IMR-90 (cell line): Measurements from ENCODE around the gene GINS1. TPM values are rescaled to one million over a fixed set of nuclear protein-coding genes. Genes with fewer than 3 reads are reported as not detected.

ENCODE experiments used
- ATAC-seq: fragments of 200-7000 bp; cut with Tn5 transposase; 2 replicates; pipeline ENCODE4 v1.9.1; 2020; ENCODE audit warnings: low read depth, mild to moderate bottlenecking, moderate library complexity
- BruUV-seq: library from RNA; stranded (reverse); fragments of 400-500 nt; replicated peaks from 2 replicates; lab custom pipeline; 2021; lab: Mats Ljungman, UMichigan
- CTCF ChIA-PET: fragments of 300-600 bp; formaldehyde crosslinking; extraction: SDS; loops from one replicate; lab custom pipeline; 2021; ENCODE audit warnings: antibody characterized with exemption; lab: Yijun Ruan, JAX
- POLR2A ChIA-PET: fragments of 300-600 bp; sonication (Branson Sonifier 250); formaldehyde crosslinking; loops from one replicate; lab custom pipeline; 2022; ENCODE audit warnings: antibody characterized with exemption; ENCODE audit not compliant: unreplicated experiment; lab: Charles Lee
- DNase-seq: peaks from one replicate; pipeline ENCODE4 v3.0.0; 2013
- H2AFZ ChIP-seq: replicated peaks from 2 replicates; pipeline ENCODE3; 2013; ENCODE audit warnings: low read length, mild to moderate bottlenecking; ENCODE audit not compliant: poor library complexity
- H2AK5ac ChIP-seq: 2 replicates; pipeline ENCODE4 v1.6.1; 2013; ENCODE audit warnings: low read depth, low read length, inconsistent platforms
- H2AK9ac ChIP-seq: replicated peaks from 2 replicates; pipeline ENCODE3; 2013; ENCODE audit warnings: mild to moderate bottlenecking, low read depth, low read length, moderate library complexity; ENCODE audit not compliant: poor library complexity
- H2BK120ac ChIP-seq: 2 replicates; pipeline ENCODE4 v1.6.1; 2013; ENCODE audit warnings: low read depth, low read length, inconsistent platforms
- H2BK15ac ChIP-seq: 3 replicates; pipeline ENCODE4 v1.6.1; 2013; ENCODE audit warnings: low read depth, low read length, inconsistent platforms
- H2BK20ac ChIP-seq: 2 replicates; pipeline ENCODE4 v1.6.1; 2013; ENCODE audit warnings: low read depth, mild to moderate bottlenecking, inconsistent platforms, low read length, moderate library complexity
- H2BK5ac ChIP-seq: 2 replicates; pipeline ENCODE4 v1.6.1; 2013; ENCODE audit warnings: mild to moderate bottlenecking, low read depth, low read length, inconsistent platforms; ENCODE audit not compliant: poor library complexity, severe bottlenecking
- H3K14ac ChIP-seq: replicated peaks from 2 replicates; pipeline ENCODE4 v1.6.1; 2013; ENCODE audit warnings: low read depth, low read length, inconsistent platforms
- H3K18ac ChIP-seq: 2 replicates; pipeline ENCODE4 v1.6.1; 2013; ENCODE audit warnings: low read depth, low read length, control low read depth
- H3K23ac ChIP-seq: 2 replicates; pipeline ENCODE4 v1.6.1; 2013; ENCODE audit warnings: low read depth, low read length, inconsistent platforms
- H3K27ac ChIP-seq: 2 replicates; pipeline ENCODE4 v1.5.1; 2013; ENCODE audit warnings: mild to moderate bottlenecking, control low read depth, low read length; ENCODE audit not compliant: insufficient read depth
- H3K27me3 ChIP-seq: 2 replicates; pipeline ENCODE4 v1.6.1; 2013; ENCODE audit warnings: low read length; ENCODE audit not compliant: control insufficient read depth, insufficient read depth
- H3K36me3 ChIP-seq: 2 replicates; pipeline ENCODE4 v1.6.1; 2013; ENCODE audit warnings: low read length, mixed read lengths; ENCODE audit not compliant: control insufficient read depth, insufficient read depth
- H3K4ac ChIP-seq: 2 replicates; pipeline ENCODE4 v1.6.1; 2013; ENCODE audit warnings: low read depth, low read length, inconsistent platforms
- H3K4me1 ChIP-seq: 2 replicates; pipeline ENCODE4 v1.6.1; 2013; ENCODE audit warnings: low read length, mixed read lengths; ENCODE audit not compliant: control insufficient read depth, insufficient read depth
- H3K4me2 ChIP-seq: 2 replicates; pipeline ENCODE4 v1.6.1; 2013; ENCODE audit warnings: low read depth, mild to moderate bottlenecking, control low read depth, low read length, moderate library complexity
- H3K4me3 ChIP-seq: 2 replicates; pipeline ENCODE4 v1.5.1; 2013; ENCODE audit warnings: low read depth, mild to moderate bottlenecking, control low read depth, low read length, moderate library complexity; ENCODE audit not compliant: insufficient read depth
- H3K56ac ChIP-seq: 2 replicates; pipeline ENCODE4 v1.6.1; 2013; ENCODE audit warnings: low read length, inconsistent platforms; ENCODE audit not compliant: insufficient read depth; ENCODE audit errors: extremely low read depth
- H3K79me1 ChIP-seq, 2 experiments: 2 replicates each; pipeline ENCODE4 v1.6.1; 2013; ENCODE audit warnings: low read length in 2 of 2, inconsistent platforms in 1 of 2, low read depth in 1 of 2
- H3K9ac ChIP-seq: 2 replicates; pipeline ENCODE4 v1.6.1; 2013; ENCODE audit warnings: low read depth, low read length, control low read depth
- H3K9me1 ChIP-seq: 2 replicates; pipeline ENCODE4 v1.6.1; 2013; ENCODE audit warnings: low read length, inconsistent platforms; ENCODE audit not compliant: insufficient read depth
- H3K9me3 ChIP-seq: 2 replicates; pipeline ENCODE4 v1.6.1; 2013; ENCODE audit warnings: low read length; ENCODE audit not compliant: control insufficient read depth, insufficient read depth
- H4K20me1 ChIP-seq: 2 replicates; pipeline ENCODE4 v1.6.1; 2013; ENCODE audit warnings: low read length, inconsistent platforms; ENCODE audit not compliant: insufficient read depth
- H4K5ac ChIP-seq: 2 replicates; pipeline ENCODE4 v1.6.1; 2013; ENCODE audit warnings: mild to moderate bottlenecking, low read depth, low read length, control low read depth
- H4K8ac ChIP-seq, 2 experiments: 2 replicates each; pipeline ENCODE4 v1.6.1; 2013; ENCODE audit warnings: low read depth in 2 of 2, low read length in 2 of 2, control low read depth in 1 of 2, inconsistent platforms in 1 of 2
- H4K91ac ChIP-seq: 2 replicates; pipeline ENCODE4 v1.6.1; 2013; ENCODE audit warnings: low read depth, low read length, inconsistent platforms; ENCODE audit not compliant: insufficient read depth
- FOS ChIP-seq: fragments of 150-350 bp; IDR thresholded peaks from 2 replicates; pipeline ENCODE4 v1.6.1; 2016; ENCODE audit warnings: low read depth, low read length
- MXI1 ChIP-seq: IDR thresholded peaks from 2 replicates; pipeline ENCODE4 v1.6.1; 2012; ENCODE audit warnings: low read depth, mild to moderate bottlenecking, low read length, moderate library complexity, borderline replicate concordance
- RAD21 ChIP-seq: IDR thresholded peaks from 2 replicates; pipeline ENCODE4 v1.6.1; 2012; ENCODE audit warnings: low read length, improper control_type of control experiment
- RFX5 ChIP-seq: IDR thresholded peaks from 2 replicates; pipeline ENCODE4 v1.8.0; 2012; ENCODE audit warnings: low read depth, mild to moderate bottlenecking, low read length, moderate library complexity
- WGBS, 2 experiments: methylation state at CpG; one replicate each; pipeline versions ENCODE4 v1.1.5 to v1.1.7; 2013; ENCODE audit warnings: missing lambda C conversion rate in 2 of 2; ENCODE audit not compliant: insufficient read length in 1 of 2; ENCODE audit errors: extremely low coverage in 2 of 2; 5-methylcytosine and 5-hydroxymethylcytosine counted together
- dilution Hi-C: fragments of 300-500 bp; cut with HindIII; formaldehyde crosslinking; loops from one replicate; pipeline ENCODE4 v1.14.3; 2018; ENCODE audit warnings: low sequenced_read_pairs; ENCODE audit not compliant: unreplicated experiment
- in situ Hi-C: fragments of 300-500 bp; cut with MboI; formaldehyde crosslinking; loops from 3 replicates; pipeline ENCODE4 v1.14.3; 2019; ENCODE audit warnings: low sequenced_read_pairs, inconsistent platforms, mixed read lengths
- intact Hi-C: fragments of 100-400 bp; cut with micrococcal nuclease; formaldehyde crosslinking; loops from 2 replicates; pipeline ENCODE4 v1.10.0; 2022
- polyA plus RNA-seq, 3 experiments: library from polyadenylated mRNA; depleted of rRNA; stranded (reverse); fragments of >200 nt; gene quantifications; 2 replicates each; pipeline ENCODE4 v1.2.3, GENCODE V29; 2012; ENCODE audit warnings: low replicate concordance in 1 of 3
- total RNA-seq: library from RNA; depleted of rRNA; stranded (reverse); fragments of >200 nt; gene quantifications from 2 replicates; pipeline ENCODE4 v1.2.3, GENCODE V29; 2012

GINS1 gene
- total and polyA plus RNA-seq, 2 of the 4 experiments (the other 2 are of a cell fraction), result 4.9 to 6.6 TPM

GRCh38 chr20:25489221-25489871 is 81.9 kb downstream of the GINS1 start:
- H3K14ac ChIP-seq, result no peak overlapping the region
- H3K27ac ChIP-seq, result no peak overlapping the region
- no peak overlapping the region for H3K4me2 ChIP-seq
- ChIA-PET POLR2A (no interaction called here), CTCF (no interaction called here)
- BruUV-seq, result no TSS peak
- H3K56ac ChIP-seq, result no peak overlapping the region
- peaks cover 3% of the 10 kb centered on the region for H3K4me1 ChIP-seq
- no peak overlapping the region for H2BK120ac ChIP-seq
- no peak overlapping the region for H2BK20ac ChIP-seq
- no peak overlapping the region for H3K4ac ChIP-seq
- 99% methylated on average over 7 of the region's 15 CpGs; no CpG with 5 or more reads in 1 of the 2 experiments for WGBS, 2 experiments
- no peak overlapping the region for H4K91ac ChIP-seq
- H2AK9ac ChIP-seq, result no peak overlapping the region
- H3K36me3 ChIP-seq, result peaks cover 28% of the 10 kb centered on the region
- H3K9me3 ChIP-seq, result no peaks in the 10 kb centered on the region
- H3K23ac ChIP-seq, result no peak overlapping the region
- no peak overlapping the region for H2AFZ ChIP-seq
- TF ChIP-seq FOS, result no peak
- TF ChIP-seq RFX5, result no peak
- TF ChIP-seq RAD21, result no peak
- TF ChIP-seq MXI1, result no peak
- H3K79me1 ChIP-seq, result no peaks in the 10 kb centered on the region
- dilution Hi-C loops, result no loop called here
- H3K27me3 ChIP-seq, result no peaks in the 10 kb centered on the region
- no peak overlapping the region for H4K5ac ChIP-seq
- H2BK15ac ChIP-seq, result no peak overlapping the region
- no peak overlapping the region for H3K4me3 ChIP-seq
- in situ Hi-C loops, result no loop called here
- no peak overlapping the region for H2BK5ac ChIP-seq
- DNase-seq (no peak), ATAC-seq (no peak)
- H4K8ac ChIP-seq, result no peak overlapping the region
- H2AK5ac ChIP-seq, result no peak overlapping the region
- H4K20me1 ChIP-seq, result no peaks in the 10 kb centered on the region
- H3K9me1 ChIP-seq, result 0 out of 2 replicates have a peak, but pooled peaks cover 3% of the 10 kb centered on the region
- no peak overlapping the region for H3K9ac ChIP-seq
- H3K18ac ChIP-seq, result no peak overlapping the region
- intact Hi-C loops, result loop anchor here (5.0 to 10.0 kb wide), 2 partner anchors 105 to 133 kb away; partner anchors contain the start of gene NANP
